Astrocyte (in vitro differentiated cells and primary cell): ENCODE results near the gene NOB1. TPM values are rescaled to one million over a fixed set of nuclear protein-coding genes. Genes with fewer than 3 reads are reported as not detected.
A peak's percentile ranks its signal among the peaks of the same experiment; 100 is the strongest.

Source experiments
- DNase-seq: peaks from one replicate; pipeline ENCODE4 v3.0.0-alpha.2; 2010; ENCODE audit warnings: low read depth
- FAIRE-seq: peaks from 2 replicates; lab custom pipeline; 2011; peaks lifted over from hg19 to GRCh38; lab: Jason Lieb, UNC
- H2AFZ ChIP-seq: 2 replicates; pipeline ENCODE4 v1.6.0; 2012; ENCODE audit warnings: low read depth, low read length, inconsistent platforms
- H3K27ac ChIP-seq: 2 replicates; pipeline ENCODE4 v1.5.1; 2011; ENCODE audit warnings: low read depth, low read length, inconsistent platforms
- H3K27me3 ChIP-seq: 2 replicates; pipeline ENCODE4 v1.6.0; 2011; ENCODE audit warnings: low read length, inconsistent platforms; ENCODE audit not compliant: insufficient read depth
- H3K36me3 ChIP-seq: 2 replicates; pipeline ENCODE4 v1.5.1; 2011; ENCODE audit warnings: low read length, inconsistent platforms; ENCODE audit not compliant: insufficient read depth
- H3K4me1 ChIP-seq: 2 replicates; pipeline ENCODE4 v1.5.1; 2011; ENCODE audit warnings: low read length, inconsistent platforms; ENCODE audit not compliant: insufficient read depth
- H3K4me2 ChIP-seq: 2 replicates; pipeline ENCODE4 v1.6.0; 2012; ENCODE audit warnings: low read length, inconsistent platforms
- H3K4me3 ChIP-seq: 2 replicates; pipeline ENCODE4 v1.5.1; 2011; ENCODE audit warnings: low read depth, mild to moderate bottlenecking, low read length, inconsistent platforms; ENCODE audit not compliant: insufficient read depth
- H3K79me2 ChIP-seq: 2 replicates; pipeline ENCODE4 v1.6.0; 2012; ENCODE audit warnings: mild to moderate bottlenecking, low read length, inconsistent platforms; ENCODE audit not compliant: insufficient read depth
- H3K9ac ChIP-seq: 2 replicates; pipeline ENCODE4 v1.6.0; 2012; ENCODE audit warnings: mild to moderate bottlenecking, low read length, inconsistent platforms
- H3K9me3 ChIP-seq: 2 replicates; pipeline ENCODE4 v1.5.1; 2012; ENCODE audit warnings: low read depth, mild to moderate bottlenecking, low read length, inconsistent platforms; ENCODE audit not compliant: insufficient read depth
- H4K20me1 ChIP-seq: 2 replicates; pipeline ENCODE4 v1.6.0; 2012; ENCODE audit warnings: low read length, inconsistent platforms; ENCODE audit not compliant: insufficient read depth
- H3K27ac Mint-ChIP-seq: one replicate; pipeline ENCODE4 v1.8.0; 2021; ENCODE audit warnings: mild to moderate bottlenecking, mixed read lengths; ENCODE audit not compliant: unreplicated experiment
- H3K27me3 Mint-ChIP-seq: one replicate; pipeline ENCODE4 v1.8.0; 2021; ENCODE audit warnings: low read depth, mixed read lengths; ENCODE audit not compliant: unreplicated experiment
- H3K36me3 Mint-ChIP-seq: one replicate; pipeline ENCODE4 v1.8.0; 2021; ENCODE audit warnings: low read depth, mixed read lengths; ENCODE audit not compliant: unreplicated experiment
- H3K4me1 Mint-ChIP-seq: one replicate; pipeline ENCODE4 v1.8.0; 2021; ENCODE audit warnings: low read depth, mixed read lengths; ENCODE audit not compliant: unreplicated experiment
- H3K4me3 Mint-ChIP-seq: one replicate; pipeline ENCODE4 v1.8.0; 2021; ENCODE audit warnings: mild to moderate bottlenecking, moderate library complexity, mixed read lengths; ENCODE audit not compliant: unreplicated experiment
- H3K9me3 Mint-ChIP-seq: one replicate; pipeline ENCODE4 v1.8.0; 2021; ENCODE audit warnings: mild to moderate bottlenecking, mixed read lengths; ENCODE audit not compliant: unreplicated experiment
- EZH2 ChIP-seq: IDR thresholded peaks from 2 replicates; pipeline ENCODE4 v1.6.1; 2012; ENCODE audit warnings: mild to moderate bottlenecking, low read length, inconsistent platforms; ENCODE audit not compliant: insufficient read depth
- total RNA-seq: library from RNA; stranded (reverse); gene quantifications from 2 replicates; pipeline ENCODE4 v1.2.1, GENCODE V29; 2021
- TF ChIP-seq, protein P1 (sequence below): IDR thresholded peaks from 2 replicates; pipeline ENCODE4 v1.5.1; 2011; ENCODE audit warnings: low read depth, mild to moderate bottlenecking, inconsistent platforms, low read length, moderate library complexity; ENCODE audit not compliant: insufficient read depth

Gene NOB1
- total RNA-seq, 1 donor from 2014 or later, result 46.0 TPM

DNA sequence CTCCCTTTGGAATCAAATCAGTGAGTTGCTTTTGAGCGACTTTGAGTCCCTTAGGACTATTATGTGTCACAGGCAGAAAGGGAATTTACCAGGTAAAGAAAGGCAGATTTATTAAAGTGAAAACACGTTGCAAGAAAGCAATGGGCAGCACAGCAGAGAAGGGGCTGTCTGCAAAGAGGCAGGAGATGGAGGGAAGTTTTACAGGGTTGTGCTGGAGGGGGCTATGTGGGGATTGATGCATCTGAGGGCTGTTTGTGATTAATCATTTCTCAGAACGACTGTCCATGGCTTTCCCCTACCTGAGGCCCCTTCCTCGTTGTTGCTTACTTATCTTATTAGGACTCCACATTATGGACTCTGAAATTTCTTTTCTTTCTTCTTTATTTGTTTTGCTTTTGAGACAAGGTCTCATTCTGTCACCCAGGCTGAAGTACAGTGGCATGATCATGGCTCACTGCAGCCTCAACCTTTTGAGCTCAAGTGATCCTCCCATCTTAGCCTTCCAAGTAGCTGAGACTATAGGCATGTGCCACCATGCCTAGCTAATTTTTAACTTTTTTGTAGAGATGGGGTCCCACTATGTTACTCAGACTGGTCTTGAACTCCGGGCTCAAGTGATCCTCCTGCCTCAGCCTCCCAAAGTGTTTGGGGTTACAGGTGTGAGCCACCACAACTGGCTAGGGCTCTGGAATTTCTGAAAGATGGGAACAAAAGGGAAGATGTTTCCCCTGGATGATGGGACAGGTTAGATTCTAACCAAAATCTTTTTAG, 12.9 kb upstream of the NOB1 start:
- H3K27me3 Mint-ChIP-seq, result no peaks in the 10 kb centered on the region

DNA sequence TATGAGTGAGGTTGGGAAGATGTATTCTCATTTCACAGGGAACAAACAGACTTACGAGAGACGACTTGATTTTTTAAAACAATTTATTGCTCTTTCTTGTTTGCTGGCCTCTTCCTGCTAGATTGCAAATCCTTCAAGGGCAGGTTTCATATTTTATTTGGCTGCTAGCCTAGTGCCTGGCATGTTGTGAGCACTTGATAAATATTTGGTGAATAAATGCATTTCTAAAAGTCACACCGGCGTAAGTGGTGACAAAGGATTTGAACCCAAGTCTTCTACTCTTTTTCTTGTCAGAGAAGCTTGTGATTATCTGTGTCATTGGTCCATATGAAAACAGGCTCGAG, 8.8 kb upstream of the NOB1 start:
- Mint-ChIP-seq H3K4me1 (peaks cover 5% of the 10 kb centered on the region), H3K4me3 (peak overlapping the region; percentile 95), H3K9me3 (peaks cover 1% of the 10 kb centered on the region), H3K27me3 (no peaks in the 10 kb centered on the region), H3K27ac (peak overlapping the region; percentile 90), H3K36me3 (peaks cover 3% of the 10 kb centered on the region)
- H3K9ac ChIP-seq, result peak overlapping the region; percentile 93
- no peak overlapping the region for H3K4me3 ChIP-seq
- DNase-seq, result no peak
- H3K27me3 ChIP-seq, result no peaks in the 10 kb centered on the region
- H3K4me1 ChIP-seq, result peaks cover 3% of the 10 kb centered on the region
- no peak overlapping the region for H3K27ac ChIP-seq
- TF ChIP-seq, protein P1, sequence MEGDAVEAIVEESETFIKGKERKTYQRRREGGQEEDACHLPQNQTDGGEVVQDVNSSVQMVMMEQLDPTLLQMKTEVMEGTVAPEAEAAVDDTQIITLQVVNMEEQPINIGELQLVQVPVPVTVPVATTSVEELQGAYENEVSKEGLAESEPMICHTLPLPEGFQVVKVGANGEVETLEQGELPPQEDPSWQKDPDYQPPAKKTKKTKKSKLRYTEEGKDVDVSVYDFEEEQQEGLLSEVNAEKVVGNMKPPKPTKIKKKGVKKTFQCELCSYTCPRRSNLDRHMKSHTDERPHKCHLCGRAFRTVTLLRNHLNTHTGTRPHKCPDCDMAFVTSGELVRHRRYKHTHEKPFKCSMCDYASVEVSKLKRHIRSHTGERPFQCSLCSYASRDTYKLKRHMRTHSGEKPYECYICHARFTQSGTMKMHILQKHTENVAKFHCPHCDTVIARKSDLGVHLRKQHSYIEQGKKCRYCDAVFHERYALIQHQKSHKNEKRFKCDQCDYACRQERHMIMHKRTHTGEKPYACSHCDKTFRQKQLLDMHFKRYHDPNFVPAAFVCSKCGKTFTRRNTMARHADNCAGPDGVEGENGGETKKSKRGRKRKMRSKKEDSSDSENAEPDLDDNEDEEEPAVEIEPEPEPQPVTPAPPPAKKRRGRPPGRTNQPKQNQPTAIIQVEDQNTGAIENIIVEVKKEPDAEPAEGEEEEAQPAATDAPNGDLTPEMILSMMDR, result no peak
- no peak for TF ChIP-seq EZH2
- H2AFZ ChIP-seq, result no peak overlapping the region
- H3K79me2 ChIP-seq, result peaks cover 58% of the 10 kb centered on the region
- H4K20me1 ChIP-seq, result peaks cover 17% of the 10 kb centered on the region
- peak overlapping the region; percentile 98 for H3K4me2 ChIP-seq
- no peaks in the 10 kb centered on the region for H3K36me3 ChIP-seq
- H3K9me3 ChIP-seq, result no peaks in the 10 kb centered on the region
- FAIRE-seq, result no peak

More for the DNA sequence above, 12.9 kb upstream of the NOB1 start:
- no peak overlapping the region for H3K9ac ChIP-seq
- no peaks in the 10 kb centered on the region for H3K27me3 ChIP-seq
- no peaks in the 10 kb centered on the region for H3K36me3 ChIP-seq
- H3K4me2 ChIP-seq, result no peak overlapping the region
- H3K4me1 Mint-ChIP-seq, result peaks cover 8% of the 10 kb centered on the region
- H3K9me3 ChIP-seq, result no peaks in the 10 kb centered on the region
- DNase-seq, result no peak
- no peak overlapping the region for H3K27ac ChIP-seq
- H3K4me3 ChIP-seq, result no peak overlapping the region
- H3K27ac Mint-ChIP-seq, result no peak overlapping the region
- no peak for FAIRE-seq
- TF ChIP-seq EZH2, result no peak
- TF ChIP-seq, protein P1, result no peak
- peaks cover 80% of the 10 kb centered on the region for H3K79me2 ChIP-seq
- no peaks in the 10 kb centered on the region for H3K4me1 ChIP-seq
- no peak overlapping the region for H2AFZ ChIP-seq
- peaks cover 31% of the 10 kb centered on the region for H4K20me1 ChIP-seq
- peaks cover 1% of the 10 kb centered on the region for H3K9me3 Mint-ChIP-seq
- no peak overlapping the region for H3K4me3 Mint-ChIP-seq
- peaks cover 3% of the 10 kb centered on the region for H3K36me3 Mint-ChIP-seq
